ENCODE measurements around the gene CYTH4. TPM values are rescaled to one million over a fixed set of nuclear protein-coding genes. Genes with fewer than 3 reads are reported as not detected.

CYTH4 gene
- total RNA-seq, 1 donor from 2014 or later = not detected

DNA sequence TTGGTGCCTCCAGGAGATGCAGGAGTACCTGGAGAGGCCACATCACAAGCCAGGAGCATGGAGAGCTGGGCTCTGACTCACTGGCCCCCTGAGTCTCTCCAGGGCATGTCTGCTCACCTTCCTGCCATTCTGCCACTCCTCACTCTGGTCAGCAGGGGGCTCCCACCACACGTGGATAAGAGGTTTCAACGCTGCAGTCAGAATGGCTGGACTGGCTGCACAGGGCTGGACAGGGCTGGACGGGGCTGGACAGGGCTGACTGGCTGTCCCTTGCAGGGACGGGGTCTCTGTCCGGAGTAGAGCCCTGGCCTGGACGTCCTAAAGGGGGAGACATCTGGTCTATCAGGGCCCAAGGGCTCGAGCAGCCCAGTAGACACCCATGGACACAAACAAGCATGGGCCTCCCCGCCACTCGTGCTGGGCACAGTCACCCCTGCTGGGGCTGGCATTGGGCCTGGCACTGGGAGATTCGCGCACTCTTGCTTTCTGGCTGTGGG, 34.6 kb downstream of the CYTH4 start:
- TF ChIP-seq, protein P1, sequence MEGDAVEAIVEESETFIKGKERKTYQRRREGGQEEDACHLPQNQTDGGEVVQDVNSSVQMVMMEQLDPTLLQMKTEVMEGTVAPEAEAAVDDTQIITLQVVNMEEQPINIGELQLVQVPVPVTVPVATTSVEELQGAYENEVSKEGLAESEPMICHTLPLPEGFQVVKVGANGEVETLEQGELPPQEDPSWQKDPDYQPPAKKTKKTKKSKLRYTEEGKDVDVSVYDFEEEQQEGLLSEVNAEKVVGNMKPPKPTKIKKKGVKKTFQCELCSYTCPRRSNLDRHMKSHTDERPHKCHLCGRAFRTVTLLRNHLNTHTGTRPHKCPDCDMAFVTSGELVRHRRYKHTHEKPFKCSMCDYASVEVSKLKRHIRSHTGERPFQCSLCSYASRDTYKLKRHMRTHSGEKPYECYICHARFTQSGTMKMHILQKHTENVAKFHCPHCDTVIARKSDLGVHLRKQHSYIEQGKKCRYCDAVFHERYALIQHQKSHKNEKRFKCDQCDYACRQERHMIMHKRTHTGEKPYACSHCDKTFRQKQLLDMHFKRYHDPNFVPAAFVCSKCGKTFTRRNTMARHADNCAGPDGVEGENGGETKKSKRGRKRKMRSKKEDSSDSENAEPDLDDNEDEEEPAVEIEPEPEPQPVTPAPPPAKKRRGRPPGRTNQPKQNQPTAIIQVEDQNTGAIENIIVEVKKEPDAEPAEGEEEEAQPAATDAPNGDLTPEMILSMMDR (conservative IDR thresholded peaks at IDR 0.05; ENCODE audit: low read depth, low read length) = peak; percentile 96
- H3K4me3 ChIP-seq (ENCODE audit: low read depth, low read length) = no peak overlapping the region

DNA sequence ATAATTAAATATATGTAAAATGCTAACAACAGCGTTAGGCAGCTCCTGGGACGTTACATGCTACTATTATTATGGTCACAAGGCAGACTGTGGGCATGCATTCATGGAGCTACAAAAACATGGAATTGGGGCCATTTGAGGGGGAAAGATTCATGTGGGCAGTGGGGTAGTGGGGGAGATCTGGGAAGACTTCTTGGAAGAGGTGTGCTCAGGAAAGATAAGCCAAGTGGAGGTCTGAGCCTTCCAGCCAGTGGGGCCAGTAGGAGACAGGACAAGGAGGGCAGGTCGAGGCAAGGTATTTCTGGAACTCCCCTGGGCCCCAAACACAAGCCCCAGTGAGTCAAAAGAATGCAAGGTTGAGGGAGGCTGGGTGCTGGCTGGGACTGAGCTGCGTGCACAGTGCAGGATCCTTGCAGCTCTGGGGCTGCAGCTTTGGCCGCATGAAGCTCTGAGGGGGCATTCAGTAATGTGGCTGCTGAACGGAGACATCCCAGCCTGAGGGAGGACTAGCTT, 35.4 kb downstream of the CYTH4 start:
- no peak for DNase-seq (ENCODE audit: low read depth)
- no peak overlapping the region for H3K4me3 ChIP-seq (ENCODE audit: low read depth, low read length)
- TF ChIP-seq, protein P1 (conservative IDR thresholded peaks at IDR 0.05; ENCODE audit: low read depth, low read length) = no peak

More for the DNA sequence above, 34.6 kb downstream of the CYTH4 start:
- no peak for DNase-seq (ENCODE audit: low read depth)

DNA sequence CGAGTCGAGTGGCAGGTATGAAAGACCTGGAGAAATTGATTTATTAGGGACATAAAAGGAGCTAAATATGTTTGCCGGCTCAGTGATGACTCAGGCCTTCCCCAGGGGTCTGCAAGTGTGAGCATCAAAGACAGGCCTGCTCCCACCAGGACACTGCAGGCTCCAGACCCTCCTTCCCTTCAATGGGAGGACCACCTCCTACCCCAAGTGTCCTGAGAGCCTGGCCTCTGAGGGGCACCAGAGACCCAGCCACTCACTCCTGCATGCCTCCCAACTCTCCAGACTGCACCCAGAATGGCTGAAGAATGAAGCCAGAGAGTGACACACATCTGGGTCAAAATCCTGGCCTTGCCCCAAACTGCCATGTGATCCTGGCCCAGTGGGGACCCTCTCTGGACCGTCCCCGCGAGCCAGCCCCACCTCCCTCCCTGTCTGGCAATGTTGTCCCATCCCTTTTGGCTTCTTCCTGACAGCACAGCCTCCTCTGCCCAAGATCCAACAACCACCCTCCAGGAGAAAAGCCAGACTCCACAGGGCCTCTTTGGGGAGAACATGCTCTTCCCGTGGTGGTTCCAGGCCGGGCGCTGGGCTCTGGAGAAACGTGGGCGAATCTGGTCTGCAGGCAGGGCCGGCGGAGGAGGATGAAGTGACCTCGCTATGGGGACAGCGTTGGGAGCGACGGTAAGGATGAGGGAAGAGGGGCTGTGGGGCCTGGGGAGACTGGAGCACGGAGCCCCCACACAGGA, 36.2 kb downstream of the CYTH4 start:
- TF ChIP-seq, protein P1 (conservative IDR thresholded peaks at IDR 0.05; ENCODE audit: low read depth, low read length) = peak; percentile 12
- DNase-seq (ENCODE audit: low read depth) = no peak
- H3K4me3 ChIP-seq (ENCODE audit: low read depth, low read length) = no peak overlapping the region

DNA sequence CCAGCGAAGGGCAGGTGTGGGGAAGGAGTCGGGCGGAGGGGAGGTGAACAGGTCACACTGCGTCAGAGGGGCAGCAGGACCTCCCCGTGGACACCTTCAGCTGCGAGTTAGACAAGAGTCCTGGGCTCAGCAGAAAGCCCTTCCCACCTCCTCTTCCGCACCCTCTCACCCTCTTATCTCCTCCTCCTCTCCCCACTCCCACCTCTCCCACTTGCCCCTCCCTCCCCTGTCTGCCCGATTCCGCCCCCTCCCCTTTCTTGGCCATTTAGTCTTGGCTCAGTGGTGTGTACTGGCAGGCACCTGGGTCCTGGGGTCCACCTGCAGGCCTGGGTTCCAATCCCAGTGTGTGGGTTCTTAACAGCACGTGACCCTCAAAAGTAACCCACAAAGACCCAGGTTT, 37.2 kb downstream of the CYTH4 start:
- H3K4me3 ChIP-seq (ENCODE audit: low read depth, low read length) = no peak overlapping the region
- DNase-seq (ENCODE audit: low read depth) = no peak
- TF ChIP-seq, protein P1 (conservative IDR thresholded peaks at IDR 0.05; ENCODE audit: low read depth, low read length) = no peak

DNA sequence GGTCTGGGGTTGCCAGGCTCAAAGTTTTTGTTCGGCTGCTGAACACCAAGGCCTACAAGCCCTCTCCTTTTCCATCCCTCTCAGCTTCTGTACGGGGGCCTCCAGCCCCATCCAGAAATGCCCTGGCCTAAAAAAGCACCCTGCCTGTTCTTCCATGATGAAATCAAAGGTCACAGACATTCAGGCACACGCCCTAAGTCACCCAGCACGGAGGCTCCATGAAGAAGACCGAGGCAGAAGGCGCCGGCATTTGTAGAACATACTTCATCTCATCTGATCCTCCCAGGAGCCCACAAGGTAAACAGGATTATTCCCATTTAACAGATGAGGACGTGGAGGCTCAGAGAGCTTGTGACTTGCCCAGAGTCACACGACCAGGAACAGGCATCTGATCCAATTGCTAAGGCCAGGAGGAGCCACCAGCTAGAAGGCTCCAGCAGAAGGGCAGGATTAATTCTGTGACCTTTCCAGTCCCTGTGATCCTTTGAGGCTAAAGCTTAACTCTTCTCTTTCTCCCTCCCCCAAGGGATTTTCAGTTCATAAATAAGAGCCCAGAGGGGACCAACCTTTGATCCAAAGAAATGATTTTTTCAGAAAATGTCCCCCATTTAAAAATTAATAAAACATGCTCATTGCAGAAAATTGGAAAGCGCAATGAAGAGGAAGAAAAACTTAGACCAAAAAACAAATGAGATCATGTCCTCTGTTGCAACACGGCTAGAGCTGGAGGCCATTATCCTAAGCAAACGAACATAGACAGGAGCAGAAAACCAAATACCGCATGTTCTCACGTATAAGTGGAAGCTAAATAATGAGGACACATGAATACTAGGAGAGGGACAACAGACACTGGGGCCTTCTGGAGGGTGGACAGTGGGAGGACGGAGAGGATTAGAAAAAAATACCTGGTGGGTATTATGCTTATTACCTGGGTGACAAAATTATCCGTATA, 38.7 kb downstream of the CYTH4 start:
- no peak overlapping the region for H3K4me3 ChIP-seq (ENCODE audit: low read depth, low read length)
- TF ChIP-seq, protein P1 (conservative IDR thresholded peaks at IDR 0.05; ENCODE audit: low read depth, low read length) = no peak
- no peak for DNase-seq (ENCODE audit: low read depth)

DNA sequence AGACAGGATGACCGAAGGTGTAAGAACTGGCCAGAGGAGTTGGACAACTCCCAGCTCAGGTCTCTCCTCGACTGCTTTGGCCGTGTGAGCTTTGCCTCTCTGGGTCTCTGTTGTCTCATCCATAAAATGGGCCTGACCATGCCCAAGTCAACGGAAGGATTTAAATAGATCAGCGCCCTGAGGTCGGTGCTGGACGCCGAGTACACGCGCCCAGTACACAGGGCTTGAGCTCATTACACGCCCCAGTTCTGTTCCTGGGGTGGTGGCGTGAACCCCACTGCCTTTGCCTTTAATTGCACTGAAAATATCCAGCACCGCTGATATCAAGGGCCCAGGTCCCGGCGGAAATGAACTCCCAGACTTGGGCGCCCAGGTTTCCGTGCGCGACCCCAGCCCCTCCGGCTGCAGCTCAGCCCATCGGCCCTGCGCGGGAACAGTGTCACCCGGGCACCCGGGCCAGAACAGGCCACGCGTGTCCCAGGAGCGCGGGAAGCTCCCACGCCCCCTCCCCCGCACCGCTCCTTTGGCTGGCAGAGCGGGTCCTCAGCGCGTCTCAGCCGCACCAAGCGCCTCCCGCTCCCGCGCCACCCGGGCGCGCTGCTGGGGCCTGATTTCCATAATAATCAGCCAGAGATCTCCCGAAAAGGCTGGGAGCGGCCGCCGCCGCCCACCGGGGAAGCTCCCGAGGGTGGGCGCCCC, 42.2 kb downstream of the CYTH4 start:
- DNase-seq (ENCODE audit: low read depth) = no peak
- peak overlapping the region; percentile 33 for H3K4me3 ChIP-seq (ENCODE audit: low read depth, low read length)
- TF ChIP-seq, protein P1 (conservative IDR thresholded peaks at IDR 0.05; ENCODE audit: low read depth, low read length) = no peak
